Glutamatergic neuron (in vitro differentiated cells): ENCODE results near the gene RNF180. TPM values are rescaled to one million over a fixed set of nuclear protein-coding genes. Genes with fewer than 3 reads are reported as not detected.

ENCODE experiments used
- DNase-seq: peaks from one replicate; pipeline ENCODE4 v3.0.0; 2022
- H3K27ac Mint-ChIP-seq: one replicate; pipeline ENCODE4 v1.8.0; 2020; ENCODE audit warnings: mild to moderate bottlenecking, mixed read lengths, inconsistent platforms; ENCODE audit not compliant: unreplicated experiment
- H3K27me3 Mint-ChIP-seq: one replicate; pipeline ENCODE4 v1.8.0; 2020; ENCODE audit warnings: mild to moderate bottlenecking, moderate library complexity, mixed read lengths, inconsistent platforms; ENCODE audit not compliant: unreplicated experiment
- H3K36me3 Mint-ChIP-seq: one replicate; pipeline ENCODE4 v1.8.0; 2020; ENCODE audit warnings: mild to moderate bottlenecking, mixed read lengths, inconsistent platforms; ENCODE audit not compliant: unreplicated experiment
- H3K4me1 Mint-ChIP-seq: one replicate; pipeline ENCODE4 v1.8.0; 2020; ENCODE audit warnings: mild to moderate bottlenecking, low read depth, mixed read lengths, inconsistent platforms; ENCODE audit not compliant: unreplicated experiment
- H3K4me3 Mint-ChIP-seq: one replicate; pipeline ENCODE4 v1.8.0; 2020; ENCODE audit warnings: mild to moderate bottlenecking, mixed read lengths, inconsistent platforms; ENCODE audit not compliant: unreplicated experiment
- H3K9me3 Mint-ChIP-seq: one replicate; pipeline ENCODE4 v1.8.0; 2020; ENCODE audit warnings: mild to moderate bottlenecking, moderate library complexity, mixed read lengths, inconsistent platforms; ENCODE audit not compliant: unreplicated experiment
- total RNA-seq: library from RNA; stranded (reverse); fragmentation: NEBNext Ultra II Directional; extraction: Animal tissue kit (Norgen Biotek cat#: 25700); gene quantifications from one replicate; pipeline ENCODE4 v1.2.1, GENCODE V29; 2021; ENCODE audit not compliant: unreplicated experiment
- TF ChIP-seq, protein P1 (sequence below): fragments of 200-600 bp; sonication (generic); IDR thresholded peaks from one replicate; pipeline ENCODE4 v1.5.0; 2021; ENCODE audit not compliant: partially characterized antibody, unreplicated experiment

The RNF180 gene
- total RNA-seq, 1 donor from 2014 or later: 9.1 TPM

DNA sequence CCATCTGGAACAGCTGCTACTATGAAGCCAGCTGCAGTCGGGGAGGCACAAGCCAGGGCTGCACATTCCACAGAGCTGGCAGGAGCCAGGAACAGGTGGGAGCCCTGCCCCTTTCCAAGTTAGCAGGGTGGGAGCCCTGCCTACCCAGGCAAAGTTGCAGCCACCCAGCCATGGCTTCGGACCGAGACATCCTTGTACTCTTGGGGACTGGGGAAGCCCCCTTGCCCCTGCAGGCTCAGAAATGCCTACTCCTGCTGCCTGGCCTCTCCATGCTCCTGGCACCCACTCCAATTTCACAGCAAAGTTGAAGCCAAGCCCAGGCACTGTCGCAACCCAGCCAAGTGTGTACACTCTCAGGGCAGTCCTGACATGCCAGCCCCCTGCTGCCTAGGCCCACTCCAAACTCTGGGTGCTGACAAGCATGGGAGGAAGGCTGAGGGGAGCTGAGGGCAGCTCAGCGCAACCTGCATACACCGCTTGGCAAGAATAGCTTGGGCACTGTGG lies 165.1 kb downstream of the RNF180 start:
- no peak overlapping the region for H3K4me3 Mint-ChIP-seq
- H3K9me3 Mint-ChIP-seq: peaks cover 2% of the 10 kb centered on the region
- H3K36me3 Mint-ChIP-seq: peaks cover 9% of the 10 kb centered on the region
- no peak overlapping the region for H3K27ac Mint-ChIP-seq
- H3K4me1 Mint-ChIP-seq: no peaks in the 10 kb centered on the region
- TF ChIP-seq, protein P1, sequence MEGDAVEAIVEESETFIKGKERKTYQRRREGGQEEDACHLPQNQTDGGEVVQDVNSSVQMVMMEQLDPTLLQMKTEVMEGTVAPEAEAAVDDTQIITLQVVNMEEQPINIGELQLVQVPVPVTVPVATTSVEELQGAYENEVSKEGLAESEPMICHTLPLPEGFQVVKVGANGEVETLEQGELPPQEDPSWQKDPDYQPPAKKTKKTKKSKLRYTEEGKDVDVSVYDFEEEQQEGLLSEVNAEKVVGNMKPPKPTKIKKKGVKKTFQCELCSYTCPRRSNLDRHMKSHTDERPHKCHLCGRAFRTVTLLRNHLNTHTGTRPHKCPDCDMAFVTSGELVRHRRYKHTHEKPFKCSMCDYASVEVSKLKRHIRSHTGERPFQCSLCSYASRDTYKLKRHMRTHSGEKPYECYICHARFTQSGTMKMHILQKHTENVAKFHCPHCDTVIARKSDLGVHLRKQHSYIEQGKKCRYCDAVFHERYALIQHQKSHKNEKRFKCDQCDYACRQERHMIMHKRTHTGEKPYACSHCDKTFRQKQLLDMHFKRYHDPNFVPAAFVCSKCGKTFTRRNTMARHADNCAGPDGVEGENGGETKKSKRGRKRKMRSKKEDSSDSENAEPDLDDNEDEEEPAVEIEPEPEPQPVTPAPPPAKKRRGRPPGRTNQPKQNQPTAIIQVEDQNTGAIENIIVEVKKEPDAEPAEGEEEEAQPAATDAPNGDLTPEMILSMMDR: no peak
- no peak for DNase-seq
- H3K27me3 Mint-ChIP-seq: peaks cover 2% of the 10 kb centered on the region

DNA sequence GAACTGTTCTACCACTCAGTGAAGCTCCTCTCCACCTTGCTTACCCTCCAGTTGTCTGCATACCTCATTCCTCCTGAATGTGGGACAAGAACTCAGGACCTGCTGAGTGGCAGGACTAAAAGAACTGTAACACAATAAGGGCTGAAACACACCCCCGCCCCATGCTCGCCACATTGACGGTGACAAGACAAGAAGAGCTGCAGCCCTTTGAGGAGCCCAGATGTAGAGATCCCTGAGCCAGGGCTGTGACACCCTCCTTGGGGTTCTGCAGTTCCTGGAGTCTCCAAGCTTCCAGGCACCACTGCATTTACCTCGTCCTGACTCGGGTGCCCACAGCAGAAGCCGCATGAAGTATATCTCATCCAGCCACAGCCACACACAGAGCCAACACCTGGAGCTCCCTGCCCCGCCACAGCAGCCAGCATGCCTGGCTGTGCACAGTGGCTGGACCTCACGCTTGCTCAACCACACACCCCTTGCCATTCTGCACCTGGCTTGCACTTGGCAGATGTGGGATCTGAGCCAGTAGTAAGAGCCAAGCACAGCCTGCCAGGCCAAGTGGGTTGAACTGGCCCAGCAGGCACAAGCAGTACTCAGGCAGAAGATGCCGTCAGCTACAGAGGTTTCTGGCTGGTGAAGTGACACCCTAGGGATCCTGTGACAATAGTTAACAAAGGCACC lies 166.1 kb downstream of the RNF180 start:
- H3K4me3 Mint-ChIP-seq: no peak overlapping the region
- no peaks in the 10 kb centered on the region for H3K27me3 Mint-ChIP-seq
- DNase-seq: no peak
- peaks cover 9% of the 10 kb centered on the region for H3K36me3 Mint-ChIP-seq
- TF ChIP-seq, protein P1: no peak
- H3K4me1 Mint-ChIP-seq: no peaks in the 10 kb centered on the region
- H3K27ac Mint-ChIP-seq: no peak overlapping the region
- H3K9me3 Mint-ChIP-seq: no peaks in the 10 kb centered on the region

DNA sequence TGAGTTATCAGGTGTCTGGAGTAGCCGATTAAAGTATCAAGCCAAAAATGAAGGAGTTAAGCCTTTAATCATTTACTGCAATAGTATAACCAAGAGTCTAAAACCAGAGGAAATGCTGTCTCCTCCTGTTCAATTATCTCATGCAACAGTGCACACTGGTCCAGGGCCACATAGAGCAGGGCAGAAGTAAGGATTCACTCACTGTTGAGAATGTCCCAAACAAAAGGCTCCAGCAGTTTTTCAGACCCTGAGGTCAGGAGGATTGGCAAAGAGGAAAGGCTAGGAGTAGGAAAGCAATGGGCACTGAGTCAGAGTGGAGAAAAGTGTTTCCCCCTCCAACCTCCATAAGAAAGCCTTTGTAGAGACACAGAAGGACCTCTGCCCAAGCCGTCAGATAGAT lies 168.2 kb downstream of the RNF180 start:
- Mint-ChIP-seq H3K4me1 (no peaks in the 10 kb centered on the region), H3K36me3 (no peaks in the 10 kb centered on the region), H3K27me3 (no peaks in the 10 kb centered on the region), H3K27ac (no peak overlapping the region), H3K9me3 (no peaks in the 10 kb centered on the region), H3K4me3 (no peak overlapping the region)
- no peak for DNase-seq
- TF ChIP-seq, protein P1: no peak

DNA sequence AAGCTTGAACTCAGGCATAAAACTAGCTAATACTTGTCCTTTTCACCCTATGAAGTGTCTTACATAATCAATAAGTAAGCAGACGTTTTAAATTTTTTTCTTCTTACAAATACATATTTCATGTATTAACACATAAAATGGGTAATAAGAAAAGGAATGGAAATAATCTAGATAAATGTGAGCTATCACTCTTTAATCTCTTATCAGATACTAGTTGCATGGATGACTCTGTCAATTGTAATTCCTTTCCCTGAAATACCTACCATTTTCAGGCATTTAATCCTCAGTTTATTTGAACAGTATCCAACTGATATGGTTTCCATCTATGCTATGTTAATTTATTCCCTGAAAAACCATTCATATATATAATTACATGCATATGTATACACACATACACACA lies 174.1 kb downstream of the RNF180 start:
- no peak overlapping the region for H3K4me3 Mint-ChIP-seq
- no peaks in the 10 kb centered on the region for H3K27me3 Mint-ChIP-seq
- H3K27ac Mint-ChIP-seq: no peak overlapping the region
- TF ChIP-seq, protein P1: no peak
- H3K9me3 Mint-ChIP-seq: no peaks in the 10 kb centered on the region
- H3K4me1 Mint-ChIP-seq: no peaks in the 10 kb centered on the region
- H3K36me3 Mint-ChIP-seq: no peaks in the 10 kb centered on the region
- no peak for DNase-seq

DNA sequence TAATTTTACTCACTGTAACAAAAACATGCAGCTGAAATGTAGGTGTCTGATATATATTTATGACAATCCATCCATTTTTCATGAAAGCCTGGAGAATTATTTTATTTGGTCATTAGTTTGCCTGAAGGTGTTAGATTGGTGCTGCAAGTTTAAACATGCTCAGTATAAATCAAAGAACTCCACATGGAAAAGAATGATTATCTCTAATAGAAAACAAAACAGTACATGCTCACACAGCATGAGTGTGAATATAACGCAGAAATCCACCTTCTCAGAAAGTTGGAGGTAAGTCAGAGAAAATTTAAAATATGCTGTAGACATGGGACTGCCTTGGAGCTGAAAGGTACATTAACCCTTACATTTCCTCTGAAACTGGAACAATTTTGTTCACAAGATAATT lies 174.7 kb downstream of the RNF180 start:
- no peaks in the 10 kb centered on the region for H3K36me3 Mint-ChIP-seq
- H3K9me3 Mint-ChIP-seq: no peaks in the 10 kb centered on the region
- TF ChIP-seq, protein P1: no peak
- H3K4me1 Mint-ChIP-seq: no peaks in the 10 kb centered on the region
- DNase-seq: no peak
- H3K4me3 Mint-ChIP-seq: no peak overlapping the region
- no peaks in the 10 kb centered on the region for H3K27me3 Mint-ChIP-seq
- no peak overlapping the region for H3K27ac Mint-ChIP-seq
